ENCODE results near the gene MMP28.

MMP28 gene

DNA sequence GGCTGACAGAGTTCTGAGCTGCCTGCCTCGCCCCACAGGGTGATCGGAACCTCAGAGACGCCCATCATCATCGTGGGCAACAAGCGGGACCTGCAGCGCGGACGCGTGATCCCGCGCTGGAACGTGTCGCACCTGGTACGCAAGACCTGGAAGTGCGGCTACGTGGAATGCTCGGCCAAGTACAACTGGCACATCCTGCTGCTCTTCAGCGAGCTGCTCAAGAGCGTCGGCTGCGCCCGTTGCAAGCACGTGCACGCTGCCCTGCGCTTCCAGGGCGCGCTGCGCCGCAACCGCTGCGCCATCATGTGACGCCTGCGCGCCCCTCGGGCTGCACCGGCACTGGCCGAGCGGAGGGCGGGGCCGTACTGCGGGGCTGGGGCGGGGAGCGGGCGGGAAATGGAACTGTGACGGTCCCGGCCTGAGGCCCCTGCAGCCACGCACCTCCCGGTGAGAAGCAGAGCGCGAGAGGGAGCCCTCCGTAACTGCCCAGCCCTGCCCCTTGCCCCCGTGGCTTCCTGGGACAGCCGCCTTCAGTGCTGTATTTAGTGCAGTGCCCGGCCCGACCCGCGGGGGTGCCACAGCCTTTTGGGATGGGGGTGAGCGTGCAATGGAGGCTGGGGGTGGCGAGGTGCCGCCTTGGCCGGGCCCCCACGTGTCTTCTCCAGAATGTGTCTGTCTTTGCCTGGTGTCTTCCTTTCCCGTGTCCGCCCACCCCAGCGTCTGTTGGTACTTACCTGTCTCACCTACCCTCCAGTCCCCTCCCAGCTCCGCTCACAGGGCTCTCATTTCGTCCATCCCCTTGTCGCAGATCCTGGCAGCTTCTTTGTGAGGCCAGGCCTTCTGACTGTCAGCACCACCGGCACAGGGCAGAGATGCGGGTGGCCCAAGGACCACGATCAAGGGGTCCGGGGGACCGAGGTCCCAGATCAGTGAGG lies 54.2 kb downstream of the MMP28 start:
- DNase-seq = no peak

DNA sequence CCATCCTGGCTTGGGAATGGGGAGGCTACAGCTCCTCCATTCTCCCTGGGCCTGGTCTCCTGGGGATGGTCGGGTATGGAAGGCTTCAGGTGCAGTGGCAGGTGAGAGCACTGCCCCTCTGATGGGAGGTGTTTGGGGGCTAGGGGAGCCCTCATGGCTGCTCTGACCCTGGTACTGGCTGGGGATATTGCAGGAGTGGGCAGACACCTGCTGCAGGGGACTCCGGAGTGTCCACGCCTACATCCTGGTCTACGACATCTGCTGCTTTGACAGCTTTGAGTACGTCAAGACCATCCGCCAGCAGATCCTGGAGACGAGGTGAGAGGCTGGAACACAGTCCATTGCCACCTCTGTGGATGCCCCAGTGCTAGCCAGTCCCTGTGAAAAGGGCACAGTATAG lies 55.2 kb downstream of the MMP28 start:
- DNase-seq = no peak

DNA sequence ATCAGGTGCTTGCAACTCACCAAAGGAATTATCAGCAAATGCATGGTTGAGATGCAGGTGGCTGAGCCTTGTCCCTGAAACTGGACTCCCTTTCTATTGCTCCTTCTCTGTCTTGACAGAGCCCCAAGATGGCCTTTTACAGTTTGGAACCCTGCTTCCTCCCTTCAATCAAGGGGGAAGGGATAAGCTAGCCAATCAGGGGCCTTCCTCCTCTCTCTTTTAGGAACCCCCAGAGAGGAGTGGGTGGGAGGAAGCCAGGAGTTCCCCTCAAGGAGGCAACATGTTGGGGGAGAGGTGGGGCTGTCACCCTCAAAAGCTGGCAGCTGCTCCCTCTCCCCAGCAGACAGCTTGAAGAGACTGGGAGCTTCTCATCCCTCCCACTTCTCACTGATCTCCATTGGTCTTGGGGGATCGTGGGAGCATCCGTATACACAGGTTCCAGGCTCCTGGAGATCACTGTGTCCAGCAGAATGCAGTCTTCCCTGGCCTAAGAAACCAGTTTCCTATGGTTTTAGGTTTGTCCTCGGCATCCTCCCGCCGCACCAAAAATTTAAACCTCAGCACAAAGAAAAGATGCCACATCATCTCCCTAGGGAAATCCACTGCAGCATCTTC lies 56.8 kb downstream of the MMP28 start:
- no peak for DNase-seq

DNA sequence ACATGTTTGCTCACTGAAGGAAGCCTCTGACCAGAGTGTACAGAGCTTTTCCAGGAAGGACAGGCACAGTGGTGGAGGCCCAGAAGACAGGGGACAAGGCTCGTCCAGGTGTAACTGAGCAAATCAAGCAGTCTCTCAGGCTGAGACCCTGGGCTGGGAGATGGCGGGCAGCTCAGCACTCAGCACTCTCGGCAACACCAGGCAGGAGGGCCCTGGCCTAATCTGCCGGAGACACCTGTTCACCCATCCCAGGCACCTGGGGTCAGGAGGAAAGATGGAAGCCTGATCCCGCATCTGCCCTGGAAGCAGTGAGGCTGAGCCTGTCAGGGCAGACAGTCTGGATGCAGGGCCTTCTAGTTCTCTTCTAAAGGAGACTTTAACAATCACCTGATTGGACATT lies 59.2 kb downstream of the MMP28 start:
- no peak for DNase-seq

DNA sequence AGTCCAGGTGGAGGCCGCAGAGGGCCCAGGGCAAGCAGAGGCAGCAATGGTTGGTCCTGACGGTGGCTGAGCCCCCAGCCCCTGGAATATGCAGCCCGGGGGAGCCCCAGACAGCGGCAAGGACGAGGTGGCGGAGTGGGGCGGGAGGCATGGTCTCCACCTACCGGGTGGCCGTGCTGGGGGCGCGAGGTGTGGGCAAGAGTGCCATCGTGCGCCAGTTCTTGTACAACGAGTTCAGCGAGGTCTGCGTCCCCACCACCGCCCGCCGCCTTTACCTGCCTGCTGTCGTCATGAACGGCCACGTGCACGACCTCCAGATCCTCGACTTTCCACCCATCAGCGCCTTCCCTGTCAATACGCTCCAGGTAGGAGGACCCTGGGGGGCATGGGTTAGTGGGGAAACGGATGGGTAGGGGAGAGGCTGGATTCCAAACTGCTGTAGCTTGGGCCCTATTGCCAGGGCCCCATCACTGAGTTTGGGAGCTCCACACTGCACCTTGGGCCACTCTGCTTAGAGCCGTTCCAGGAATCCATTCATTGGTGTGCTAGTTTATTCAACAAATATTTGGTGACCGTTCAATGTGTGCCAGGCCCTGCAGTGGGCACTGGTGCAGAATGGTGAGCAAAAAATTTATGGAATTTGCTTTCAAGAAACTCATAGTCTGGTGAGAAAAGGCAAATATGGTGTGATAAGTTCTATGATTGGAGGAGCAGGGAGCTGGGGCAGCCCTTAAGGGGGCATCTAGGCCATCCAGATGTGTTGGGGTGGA lies 60.2 kb downstream of the MMP28 start:
- DNase-seq = no peak

DNA sequence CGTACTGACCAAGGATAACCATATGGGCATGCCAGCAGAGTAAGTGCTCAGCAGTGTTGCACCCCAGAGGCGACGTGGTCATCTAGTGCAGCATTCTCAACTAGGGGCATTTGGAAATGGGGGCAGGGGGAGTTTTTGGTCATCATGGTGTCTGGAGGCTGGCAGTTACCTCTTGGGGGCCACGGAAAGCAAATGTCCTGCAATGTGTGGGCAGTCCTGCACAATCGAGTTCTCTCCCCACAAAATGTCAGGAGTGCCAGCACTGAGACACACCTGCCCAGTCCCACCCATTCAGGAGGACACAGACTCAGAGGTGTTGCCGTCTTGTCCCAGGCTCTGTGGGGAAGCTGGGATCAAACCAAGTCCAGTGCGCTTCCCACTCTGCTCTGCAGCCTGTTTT lies 61.0 kb downstream of the MMP28 start:
- no peak for DNase-seq

DNA sequence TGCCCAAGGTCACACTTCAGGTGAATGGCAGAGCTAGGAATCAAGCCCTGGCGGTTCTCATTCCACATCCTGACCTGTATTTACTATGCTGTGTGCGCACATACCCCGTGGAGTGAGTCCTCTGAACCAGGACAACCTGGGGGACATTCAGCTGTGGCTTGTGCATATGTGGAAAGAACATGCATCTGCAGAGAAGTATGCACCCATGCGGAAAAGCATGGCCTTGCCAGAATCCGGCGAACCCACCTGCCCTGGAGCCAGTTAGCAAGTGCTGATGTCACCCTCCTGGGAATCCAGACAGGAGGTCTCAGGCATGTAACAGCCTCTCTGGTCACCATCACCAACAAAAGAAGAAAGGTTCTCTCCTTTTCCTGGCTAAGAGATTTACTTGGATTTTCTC lies 62.1 kb downstream of the MMP28 start:
- DNase-seq = no peak

DNA sequence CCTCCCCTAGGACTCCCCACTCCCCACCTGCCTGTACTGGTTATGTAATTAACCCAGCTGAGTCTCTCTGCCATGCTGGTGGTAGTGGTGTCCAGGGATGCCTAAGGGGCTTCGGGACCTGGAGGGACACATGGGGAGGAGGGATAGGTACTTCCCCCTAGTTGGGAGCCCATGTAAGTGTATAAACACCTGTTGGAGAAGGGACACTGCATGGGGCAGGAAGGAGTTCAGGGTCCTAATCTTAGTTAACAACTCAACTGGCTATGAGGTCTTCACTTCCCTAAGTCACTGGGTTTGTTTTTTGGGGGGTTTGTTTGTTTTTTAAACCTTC lies 62.7 kb downstream of the MMP28 start:
- DNase-seq = no peak

DNA sequence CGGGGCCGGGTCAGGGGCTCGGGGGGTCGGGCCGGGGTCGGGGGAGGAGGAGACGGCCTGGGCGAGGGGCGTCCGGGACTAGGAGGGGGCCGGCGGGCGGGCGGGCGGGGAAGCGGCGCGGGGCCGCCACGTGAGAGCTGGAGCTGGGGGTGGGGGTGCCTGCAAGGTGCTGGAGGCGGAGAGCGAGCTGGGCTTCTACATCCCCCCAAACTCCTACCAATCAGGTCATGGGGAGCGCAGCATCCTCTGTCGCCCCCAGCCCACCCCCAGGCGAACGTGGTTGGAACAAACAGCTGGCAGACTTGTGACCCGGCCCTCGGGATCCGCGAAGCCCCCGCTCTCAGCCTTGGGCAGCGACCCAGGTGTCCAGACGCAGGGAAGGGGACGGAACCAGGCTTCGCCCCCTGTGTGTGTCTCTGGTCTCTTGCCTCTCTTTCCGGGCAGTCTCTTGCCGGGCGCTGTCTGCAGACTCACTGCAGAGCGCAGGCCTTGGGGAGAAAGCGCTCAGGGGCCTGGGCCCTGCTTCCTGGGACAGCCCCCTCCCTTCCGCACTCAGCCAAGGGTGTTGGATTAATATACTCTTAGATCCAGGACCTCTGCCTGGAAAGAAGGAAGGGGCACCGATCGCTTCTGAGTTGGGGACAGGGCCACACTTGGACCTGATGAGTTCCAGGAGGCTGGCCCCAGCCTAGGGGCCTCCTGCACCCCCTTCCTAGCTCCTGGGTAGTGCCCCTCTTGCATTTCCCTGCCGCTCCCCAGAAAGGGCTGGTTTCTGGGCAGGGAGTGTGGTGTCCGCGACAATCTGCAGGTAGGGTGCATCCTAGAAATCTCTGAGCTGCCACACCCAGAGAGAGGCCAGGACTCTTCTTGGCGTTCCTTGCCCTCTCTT lies 63.3 kb downstream of the MMP28 start:
- no peak for DNase-seq

DNA sequence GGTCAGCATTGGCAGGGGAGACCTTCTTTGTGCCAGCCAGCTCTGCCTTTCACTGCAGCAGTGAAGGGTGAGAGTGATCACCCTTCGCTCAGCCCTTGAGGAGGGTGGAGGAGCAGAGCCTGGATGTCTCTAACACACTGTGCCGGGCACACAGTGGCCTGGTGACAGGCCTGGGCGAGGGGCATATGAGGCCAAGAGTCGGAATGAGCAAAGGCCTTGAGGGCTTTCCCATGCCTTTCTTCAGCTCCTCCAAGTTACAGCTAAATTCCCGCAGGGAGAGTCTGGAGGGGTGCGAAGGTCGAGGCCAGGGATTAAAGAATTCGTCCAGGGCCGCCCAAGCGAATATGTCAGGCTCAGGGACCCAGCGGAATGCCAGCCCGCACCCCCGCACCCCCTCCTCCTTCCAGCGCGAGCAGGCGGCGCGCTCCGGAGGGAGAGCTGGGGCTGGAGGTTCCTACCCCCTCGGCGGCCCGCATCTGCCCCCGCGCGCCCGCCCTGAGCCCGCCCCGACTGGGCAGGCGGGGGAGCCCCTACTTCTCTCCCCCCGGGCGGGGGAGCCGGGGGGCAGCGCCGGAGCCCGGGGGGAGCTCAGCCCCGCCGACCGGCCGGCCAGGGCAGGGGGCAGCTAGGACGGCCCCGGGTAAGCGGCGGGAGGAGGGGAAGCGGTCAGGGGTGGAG lies 64.1 kb downstream of the MMP28 start, which contains the start of gene RASL10B:
RASL10B (plus strand) TSS at position 401 of the 678 bp plus-strand sequence. CDS start 3,546 bp downstream, outside the sequence.
- DNase-seq = peak; percentile 25

DNA sequence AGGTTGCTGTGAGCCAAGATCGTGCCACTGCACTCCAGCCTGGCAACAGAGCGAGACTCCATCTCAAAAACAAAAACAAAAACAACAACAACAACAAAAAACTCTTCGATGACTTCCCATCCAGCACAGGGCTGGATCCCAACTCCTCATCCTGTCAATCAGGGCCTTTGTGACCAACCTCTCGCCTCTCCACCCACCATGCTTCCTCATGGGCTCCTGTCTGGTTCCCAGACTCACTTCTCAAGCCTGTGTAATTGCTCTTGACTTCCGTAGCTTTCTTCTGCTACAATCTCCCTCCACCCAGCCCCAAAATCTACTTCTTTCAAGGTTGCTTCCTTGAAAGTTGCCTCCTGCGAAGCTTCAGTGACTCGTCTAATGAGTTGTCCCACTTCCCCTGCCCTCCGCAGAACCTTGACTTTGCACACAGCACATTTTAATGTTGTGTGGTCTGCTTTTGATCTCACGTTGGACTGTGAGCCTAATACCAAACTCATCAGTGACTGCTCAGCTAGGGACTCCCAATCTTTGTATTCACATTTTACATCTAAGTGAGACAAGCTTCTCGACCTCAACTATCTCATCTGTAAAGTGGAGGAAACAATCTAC lies 64.9 kb downstream of the MMP28 start:
- DNase-seq = no peak

DNA sequence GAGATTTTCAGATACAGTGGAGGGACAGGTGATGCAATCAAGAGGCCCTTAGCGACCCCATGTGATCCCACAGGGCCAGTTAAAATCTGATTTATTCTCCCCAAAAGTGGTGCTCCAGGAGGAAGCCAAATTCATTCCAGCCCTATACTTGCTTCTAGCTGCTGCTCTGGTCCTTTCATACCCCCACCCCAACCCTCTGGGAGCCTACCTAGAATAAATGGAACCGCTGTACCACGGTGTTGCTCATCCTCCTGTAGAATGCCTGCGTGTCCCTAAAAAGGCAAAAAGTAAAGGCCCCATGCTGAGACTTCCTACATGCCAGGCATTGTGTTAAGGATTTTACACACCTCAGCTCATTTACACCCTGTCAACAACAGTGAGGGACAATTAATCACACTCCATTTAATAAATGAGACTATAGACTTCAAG lies 66.0 kb downstream of the MMP28 start:
- DNase-seq = no peak

DNA sequence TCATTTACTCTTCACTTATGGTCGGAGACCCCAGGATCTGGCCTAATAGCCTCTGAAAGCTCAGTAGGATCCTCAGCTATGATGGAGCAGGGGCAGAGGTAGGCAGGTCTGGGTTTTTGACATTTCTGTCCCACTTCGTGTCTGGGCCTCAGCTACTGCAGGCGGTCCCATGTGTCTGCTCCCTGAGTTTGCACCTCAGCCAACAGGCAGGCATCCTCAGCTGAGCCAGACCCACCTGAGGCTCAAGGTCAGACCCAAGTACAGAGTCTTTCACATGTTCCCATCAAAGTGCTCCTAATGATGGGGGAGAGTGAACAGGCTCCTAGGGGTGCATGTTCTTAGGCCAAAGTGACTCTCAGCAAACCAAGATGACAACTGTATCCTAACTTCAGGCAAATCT lies 66.9 kb downstream of the MMP28 start:
- no peak for DNase-seq

DNA sequence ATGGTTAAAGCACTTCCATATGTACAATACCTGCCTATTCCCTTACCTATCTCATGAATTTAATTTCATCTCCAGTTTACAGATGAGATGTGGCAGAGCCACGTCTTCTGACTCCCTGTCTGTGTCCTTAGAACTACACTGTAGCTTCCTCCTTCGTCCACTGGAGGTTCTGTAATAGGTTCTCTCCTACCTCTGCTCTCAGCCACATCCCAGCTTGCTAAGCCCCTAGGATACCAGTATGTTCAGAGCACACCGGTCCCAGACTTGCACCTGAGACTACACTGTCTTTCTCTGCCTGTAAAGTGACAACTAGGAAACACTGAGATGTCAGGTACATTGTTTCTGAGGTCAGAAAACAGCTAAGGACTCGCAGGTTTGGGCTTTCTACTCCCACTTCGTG lies 67.8 kb downstream of the MMP28 start:
- no peak for DNase-seq

DNA sequence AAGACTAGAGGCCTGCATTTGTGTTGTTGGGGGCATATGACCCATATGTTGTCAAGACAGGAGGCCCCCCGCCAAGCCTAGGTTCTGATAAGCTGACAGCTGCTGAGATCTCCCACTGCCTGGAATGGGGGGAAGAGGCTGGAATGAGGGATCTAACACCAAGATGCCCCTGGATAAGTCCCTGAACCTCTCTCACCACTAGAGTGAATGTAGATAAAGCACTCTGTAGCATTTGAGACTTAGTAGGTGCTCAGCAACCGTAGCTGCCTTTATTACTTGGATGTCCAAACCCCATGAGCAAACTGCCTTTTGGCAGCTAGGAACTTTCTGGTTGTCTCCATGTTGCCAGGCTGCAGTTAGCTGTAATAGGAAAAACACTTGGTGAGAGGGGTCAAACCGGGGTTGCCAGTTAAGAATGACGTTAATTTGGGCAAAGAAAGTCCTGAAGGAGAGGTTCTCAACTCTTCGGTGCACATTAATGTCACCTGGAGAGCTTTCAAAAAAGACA lies 68.4 kb downstream of the MMP28 start:
- peak; percentile 56 for DNase-seq

DNA sequence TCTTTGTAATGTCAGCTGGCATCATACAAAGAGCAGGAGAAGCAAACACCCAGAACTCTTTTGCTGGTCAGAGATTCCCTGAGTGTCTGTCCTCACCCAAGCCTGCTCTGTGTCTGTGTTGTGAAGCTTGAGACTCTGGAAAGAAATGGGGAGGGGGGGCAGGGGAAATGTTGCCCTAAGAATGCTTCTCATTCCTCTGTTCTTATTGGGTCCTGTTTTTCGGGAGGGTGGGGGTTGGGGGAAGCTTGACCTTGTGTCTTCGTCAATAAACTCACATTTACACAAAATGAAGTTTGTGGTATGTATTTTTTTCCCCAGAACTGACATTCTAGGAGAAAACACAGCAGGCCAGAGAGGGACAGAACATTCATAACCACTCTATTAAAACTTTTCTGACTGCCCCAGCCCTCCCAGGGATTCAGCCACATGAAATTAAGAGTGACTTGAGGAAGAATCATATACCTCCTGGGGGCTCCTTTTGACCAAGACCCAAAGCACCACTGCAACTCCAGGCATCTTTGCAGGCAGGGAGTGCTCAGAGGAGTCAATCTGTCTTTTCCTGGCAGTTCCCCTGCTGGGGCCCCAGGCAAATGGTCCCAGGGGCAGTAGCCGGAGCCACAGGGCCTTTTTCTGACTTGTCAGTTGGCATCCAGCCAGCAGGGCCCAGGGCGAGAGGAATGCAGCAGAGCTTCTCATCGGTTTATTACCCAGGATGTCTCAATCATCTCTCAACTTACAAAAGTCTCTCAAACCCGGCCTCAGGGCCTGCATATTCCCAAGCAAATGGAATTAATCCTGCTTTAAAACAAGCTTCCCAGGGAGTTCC lies 69.1 kb downstream of the MMP28 start:
- DNase-seq = no peak

DNA sequence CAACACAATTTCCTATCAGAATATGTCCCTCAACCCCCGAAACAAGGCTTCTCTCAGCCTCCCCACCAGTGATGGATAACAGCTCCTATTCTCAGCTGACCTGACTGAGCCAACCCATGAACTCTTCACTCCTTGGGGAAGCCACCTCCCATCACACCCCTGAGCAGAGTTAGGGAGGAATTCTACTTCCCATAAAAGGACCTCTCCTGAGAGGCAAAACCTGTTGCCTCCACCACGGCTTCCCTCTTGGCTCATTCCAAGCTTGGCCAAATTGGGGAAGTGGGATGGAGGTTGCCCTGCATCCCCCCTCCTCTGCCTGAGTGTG lies 69.7 kb downstream of the MMP28 start:
- DNase-seq = no peak

DNA sequence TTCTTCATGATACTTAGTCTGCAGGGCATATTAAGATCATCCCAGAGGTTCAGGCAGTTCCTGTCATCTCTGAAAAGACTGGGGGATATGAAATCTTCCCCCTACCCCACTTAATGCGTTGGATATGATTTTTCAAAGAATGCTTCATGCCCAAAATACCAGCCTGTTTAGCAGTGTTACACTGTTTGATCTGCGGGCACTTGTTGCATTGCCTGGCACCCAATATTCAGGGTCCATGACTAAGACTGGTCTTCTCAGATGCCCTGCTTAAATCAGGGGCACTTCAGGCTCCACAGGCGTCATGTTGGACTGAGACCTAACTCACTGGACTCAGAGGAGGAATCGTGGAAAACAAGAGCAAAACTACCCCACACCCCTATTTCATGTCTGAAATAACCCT lies 70.4 kb downstream of the MMP28 start:
- no peak for DNase-seq

DNA sequence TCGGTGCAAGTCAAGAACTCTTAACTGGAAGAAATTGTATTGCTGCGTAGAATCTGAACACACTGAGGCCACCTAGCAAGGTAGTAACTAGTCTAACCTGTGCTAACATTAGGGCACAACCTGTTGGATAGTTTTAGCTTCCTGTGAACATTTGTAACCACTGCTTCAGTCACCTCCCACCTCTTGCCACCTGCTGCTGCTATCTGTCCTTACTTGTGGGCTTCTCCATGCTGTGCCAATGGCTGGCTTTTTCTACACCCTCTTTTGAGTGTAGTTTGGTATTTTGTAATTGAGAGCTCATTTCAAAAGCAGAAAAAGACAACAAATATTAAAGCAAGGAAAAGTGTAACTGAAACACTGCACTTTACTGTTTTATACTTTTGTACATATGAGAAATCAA lies 71.7 kb downstream of the MMP28 start:
- DNase-seq = no peak

DNA sequence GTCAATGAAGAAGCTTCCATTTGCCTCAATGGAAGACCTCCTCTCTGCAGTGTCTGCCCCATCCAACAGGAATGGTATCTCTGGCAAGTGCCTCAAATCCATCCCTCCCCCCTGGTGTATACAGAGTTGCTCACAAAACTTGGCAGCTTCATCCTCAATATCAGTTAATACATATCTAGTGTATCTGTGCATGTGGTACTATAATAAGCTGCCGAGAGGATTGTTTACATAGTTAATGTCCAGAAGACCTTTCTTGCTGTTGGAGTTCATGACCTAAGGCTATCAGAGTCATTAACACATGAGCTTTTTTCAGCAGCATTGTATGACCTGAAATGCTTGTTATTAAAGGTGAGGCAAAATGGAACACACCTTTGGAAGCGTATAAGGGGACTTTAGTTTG lies 78.0 kb downstream of the MMP28 start:
- no peak for DNase-seq
